GM18499 (cell line): ENCODE results near the gene ATL1.
"Not testable (repeated sequence)": the region's sequence is repeated elsewhere in the genome, so short reads cannot be mapped to it uniquely, and the experiment has no call there.

Experiments used
- ATAC-seq: cut with Tn5 transposase; IDR thresholded peaks from one replicate; pipeline ENCODE4 v1.9.1; 2021; ENCODE audit warnings: moderate number of reproducible peaks; ENCODE audit not compliant: insufficient read depth, unreplicated experiment

ATL1 gene

DNA sequence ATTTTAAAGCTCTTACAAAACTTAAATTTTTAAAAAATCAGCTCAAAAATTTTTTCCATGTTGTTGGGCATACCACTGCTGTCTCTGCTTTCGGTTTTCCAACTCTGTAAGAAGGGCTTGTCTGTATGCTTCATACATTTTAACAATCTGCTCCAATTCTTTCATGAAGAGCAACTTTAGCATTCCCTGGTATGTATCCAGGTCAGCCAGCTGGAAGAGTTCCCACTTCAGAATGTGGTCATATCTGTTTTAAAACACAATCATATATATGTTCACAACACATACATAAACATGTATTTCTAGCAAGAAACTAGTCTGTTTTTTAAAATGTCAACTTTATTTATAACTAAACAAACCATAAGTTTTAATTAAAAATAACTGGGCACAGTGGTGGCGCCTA, 75.2 kb downstream of the ATL1 start:
- no peak for ATAC-seq

- ATAC-seq = peak; percentile 63
Observed at GRCh38 chr14:50647282-50647681, 87.3 kb downstream of the ATL1 start.

- ATAC-seq = no peak
Observed at GRCh38 chr14:50647753-50648152, 87.8 kb downstream of the ATL1 start.

DNA sequence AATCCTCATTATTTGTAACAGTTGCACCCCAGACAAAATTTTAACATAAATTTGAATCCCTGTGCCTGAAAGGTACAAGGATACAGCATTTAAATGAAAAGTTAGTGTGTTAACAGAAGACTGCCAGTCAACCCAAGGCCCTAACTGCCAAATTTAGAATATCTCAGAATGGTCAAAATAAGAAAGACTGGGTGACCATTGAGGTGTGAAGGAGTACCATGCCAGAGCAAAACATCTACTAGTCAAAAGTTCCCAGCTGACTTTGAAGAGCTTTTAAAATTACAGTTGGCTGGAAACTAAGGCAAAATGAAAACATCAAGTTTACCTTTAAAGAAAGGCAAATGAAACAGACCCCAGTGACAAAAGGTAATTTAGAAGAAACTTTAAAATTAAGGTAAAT, 89.7 kb downstream of the ATL1 start:
- ATAC-seq = no peak

DNA sequence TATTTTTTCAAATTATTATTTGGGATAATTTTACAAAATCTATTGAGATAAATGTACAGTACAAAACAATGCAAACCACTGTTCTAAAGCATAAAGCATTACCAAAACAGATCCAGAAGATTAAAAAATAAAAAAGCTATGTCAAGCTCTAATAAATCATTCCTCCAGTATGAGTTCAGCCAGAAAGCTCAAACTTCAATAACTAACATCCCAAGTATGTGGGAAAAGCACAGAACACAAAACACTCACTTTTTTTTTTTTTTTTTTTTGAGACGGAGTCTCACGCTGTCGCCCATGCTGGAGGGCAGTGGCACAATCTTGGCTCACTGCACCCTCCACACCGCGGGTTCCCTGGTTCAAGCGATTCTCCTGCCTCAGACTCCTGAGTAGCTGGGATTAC, 96.8 kb downstream of the ATL1 start:
- no peak for ATAC-seq

DNA sequence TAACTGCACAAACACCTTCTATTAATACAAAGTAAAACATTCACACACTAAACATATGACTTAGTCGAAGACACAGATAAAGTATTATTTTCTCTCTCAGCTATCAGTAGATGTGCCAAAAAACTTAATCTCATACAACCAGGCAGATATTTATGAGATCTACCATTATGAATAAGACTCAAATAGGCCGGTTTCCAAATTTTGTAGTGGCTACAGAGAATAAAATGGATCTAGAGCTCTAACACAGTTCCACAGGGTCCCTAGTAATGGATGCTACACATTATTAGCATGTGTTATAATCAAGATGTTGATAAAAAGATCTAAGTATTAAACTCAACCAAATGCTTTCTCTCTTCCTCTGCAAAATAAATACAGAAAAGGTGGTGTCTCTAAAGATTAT, 97.8 kb downstream of the ATL1 start:
- no peak for ATAC-seq

DNA sequence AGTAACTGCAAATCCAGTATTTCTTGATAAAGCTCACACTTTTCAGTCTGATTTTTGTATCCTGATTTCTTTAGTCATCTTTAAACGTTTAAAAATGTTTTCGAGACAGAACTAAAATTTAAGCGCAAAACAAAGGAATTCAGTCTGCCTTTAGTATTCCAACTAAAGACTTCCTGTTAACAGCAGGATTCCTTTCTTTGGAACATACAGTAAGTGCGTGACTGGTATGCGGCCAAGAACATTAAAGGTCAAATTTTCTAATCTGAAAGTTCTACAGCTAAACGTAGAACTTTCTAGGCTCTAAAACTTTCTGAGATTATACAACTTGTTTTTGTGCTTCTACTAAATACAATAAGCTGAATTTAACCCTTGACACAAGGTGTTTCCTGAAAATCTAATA, 98.3 kb downstream of the ATL1 start:
- no peak for ATAC-seq

DNA sequence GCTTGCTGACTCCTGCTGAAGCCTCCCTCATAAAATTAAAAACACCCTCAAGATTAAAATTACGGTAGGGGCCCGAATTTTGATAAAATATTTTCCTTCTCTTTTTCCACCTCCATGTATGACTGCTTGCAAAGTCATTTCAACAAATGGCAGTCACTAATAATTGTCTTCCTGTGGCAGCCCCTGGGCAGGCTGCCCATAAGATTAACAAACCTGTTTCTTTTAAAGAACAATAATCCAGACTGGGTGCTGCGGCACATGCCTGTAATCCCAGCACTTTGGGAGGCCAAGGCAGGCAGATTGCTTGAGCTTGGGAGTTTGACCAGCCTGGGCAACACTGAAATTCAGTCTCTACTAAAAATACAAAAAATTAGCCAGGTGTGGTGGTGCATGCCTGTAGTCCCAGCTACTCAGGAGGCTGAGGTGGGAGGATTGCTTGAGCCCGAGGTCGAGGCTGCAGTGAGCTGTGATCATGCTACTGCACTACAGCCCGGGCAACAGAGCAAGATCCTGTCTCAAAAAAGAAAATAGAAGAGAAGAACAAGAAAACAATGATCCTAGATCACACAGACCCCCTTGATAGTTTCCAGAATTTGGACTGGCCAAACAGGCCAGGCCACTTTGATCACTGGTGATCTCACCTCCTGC, 99.5 kb downstream of the ATL1 start:
- ATAC-seq = no peak

- not testable (repeated sequence) for ATAC-seq
Observed at GRCh38 chr14:50664579-50664978, 104.6 kb downstream of the ATL1 start.

GRCh38 chr14:50665300-50665699, 105.4 kb downstream of the ATL1 start:
- ATAC-seq = not testable (repeated sequence)

DNA sequence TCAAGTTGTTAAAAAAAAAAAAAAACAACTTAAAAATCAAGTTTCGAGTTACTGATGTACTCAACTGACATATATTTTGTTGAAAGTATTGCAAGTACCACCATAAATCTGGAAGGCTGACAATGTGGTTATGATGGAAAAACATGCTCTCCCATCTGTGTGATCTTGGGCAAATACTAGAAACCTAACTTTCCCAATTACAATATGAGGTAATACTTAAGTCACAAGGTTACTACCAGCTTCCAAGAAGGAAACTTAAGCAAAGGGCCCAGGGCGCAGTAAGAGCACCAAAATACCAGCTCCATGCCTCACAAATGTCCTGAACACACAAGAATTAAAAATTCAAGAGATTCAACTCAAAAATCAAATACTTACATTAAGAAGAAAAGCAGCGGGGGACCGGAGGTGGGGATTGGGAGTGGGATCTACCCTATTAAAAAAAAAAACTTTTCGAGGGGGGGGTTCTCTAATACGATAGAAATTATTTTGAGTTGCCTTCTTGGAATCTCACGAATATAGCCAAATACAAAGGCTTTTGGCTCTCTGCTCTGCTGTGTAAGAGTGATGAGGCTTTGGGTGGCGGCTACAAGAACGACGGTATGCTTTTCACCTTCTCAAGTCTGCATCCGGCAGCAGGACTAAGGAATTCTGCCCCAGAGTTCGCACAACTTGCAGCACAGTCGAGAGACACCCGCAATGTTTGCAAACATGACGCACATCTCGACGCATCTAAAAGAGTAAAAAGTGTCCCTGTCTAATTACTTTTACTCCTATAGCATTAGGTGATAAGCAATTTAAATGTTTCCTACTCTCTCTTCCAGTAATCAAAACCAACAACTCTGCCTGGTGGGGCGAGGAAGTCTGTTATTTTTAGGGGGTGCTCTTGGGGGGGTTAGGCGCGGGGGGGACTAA, 107.1 kb downstream of the ATL1 start:
- no peak for ATAC-seq

DNA sequence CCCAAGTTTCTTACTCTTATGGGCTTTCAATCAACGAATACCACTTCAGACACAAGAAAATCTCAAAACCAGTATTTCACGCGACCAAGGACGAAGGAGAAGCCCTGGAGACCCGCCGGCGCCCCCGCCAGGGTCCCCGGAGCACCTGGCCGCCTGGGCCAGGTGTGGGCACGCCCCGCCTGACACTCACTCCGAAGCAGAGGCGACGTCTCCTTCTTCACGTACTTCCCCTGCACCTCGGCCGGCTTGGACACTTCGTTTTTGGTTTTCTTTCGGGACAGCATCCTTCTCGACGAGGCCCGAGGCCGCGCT, 107.7 kb downstream of the ATL1 start:
- ATAC-seq = no peak

DNA sequence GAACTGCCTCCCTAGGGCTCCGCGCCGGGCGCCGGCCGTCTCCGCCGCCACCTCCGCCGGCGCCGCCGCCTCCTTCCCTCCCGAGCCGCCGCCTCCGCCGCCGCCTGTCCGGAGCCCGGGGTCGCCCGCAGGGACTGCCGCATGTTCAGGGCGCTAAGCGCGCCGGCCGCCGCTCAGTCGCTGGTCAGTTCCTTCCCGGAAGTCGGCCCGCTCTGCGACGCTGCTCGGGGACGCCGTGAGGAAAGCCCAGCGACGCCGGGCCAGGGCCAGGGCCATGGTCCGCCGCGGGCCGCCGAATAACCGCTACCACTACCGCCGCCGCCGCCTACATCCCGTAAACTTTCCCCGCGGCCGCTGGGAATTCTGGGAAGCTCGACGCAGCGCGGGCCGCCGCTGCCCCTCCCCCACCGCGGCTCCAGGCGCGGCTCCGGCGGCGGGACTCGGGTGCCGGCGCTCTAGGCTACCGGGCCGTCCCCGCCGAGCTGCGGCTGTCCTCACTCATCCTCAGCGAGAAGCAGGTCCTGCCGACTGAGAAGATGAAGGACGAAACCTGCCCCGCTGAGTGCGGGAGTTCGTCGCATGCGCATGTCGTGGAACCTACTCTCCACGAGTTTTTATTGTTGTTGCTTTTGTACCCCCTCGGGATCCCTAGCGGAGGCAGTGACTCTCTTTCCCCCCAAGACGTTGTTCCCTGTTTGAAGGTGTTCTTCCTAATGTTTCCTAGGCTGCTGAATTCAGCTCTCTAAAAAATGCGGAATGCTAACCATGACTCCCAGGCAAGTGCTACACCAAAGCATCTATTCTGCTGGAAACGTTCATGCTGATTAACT, 108.3 kb downstream of the ATL1 start, which contains the start of gene SAV1:
Gene SAV1, minus strand, starts transcription at position 311 of the 830 bp plus-strand sequence. CDS start 339 bp downstream, outside the sequence.
- no peak for ATAC-seq

- ATAC-seq = no peak
Observed at GRCh38 chr14:50668826-50669143, 108.8 kb downstream of the ATL1 start.

DNA sequence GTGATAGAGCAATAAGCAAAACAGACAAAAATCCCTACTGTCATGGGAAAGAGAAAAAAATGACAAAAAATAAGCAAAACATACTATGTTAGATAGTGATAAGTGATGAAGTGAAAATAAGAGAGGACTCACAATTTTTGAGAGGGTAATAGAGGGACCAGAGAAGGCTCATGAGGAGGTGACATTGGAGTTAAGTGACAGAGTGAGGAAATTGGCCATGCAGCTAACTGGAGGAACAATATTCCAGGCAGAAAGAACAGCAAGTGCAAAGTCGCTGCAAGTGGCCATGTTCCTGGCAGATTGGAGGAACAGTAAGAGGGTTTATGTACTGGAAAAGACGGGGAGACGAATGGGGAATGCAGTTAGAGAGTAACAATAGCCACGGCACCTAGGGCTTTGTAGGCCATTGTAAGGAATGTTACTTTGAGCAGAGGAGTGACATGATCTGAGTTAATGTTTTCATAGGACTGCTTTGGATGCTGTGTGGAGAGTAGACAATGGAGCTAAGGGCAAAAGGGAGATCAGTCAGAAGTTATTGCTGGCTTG, 109.6 kb downstream of the ATL1 start:
- ATAC-seq = no peak

GRCh38 chr14:50670196-50670865, 110.4 kb downstream of the ATL1 start:
- no peak for ATAC-seq

DNA sequence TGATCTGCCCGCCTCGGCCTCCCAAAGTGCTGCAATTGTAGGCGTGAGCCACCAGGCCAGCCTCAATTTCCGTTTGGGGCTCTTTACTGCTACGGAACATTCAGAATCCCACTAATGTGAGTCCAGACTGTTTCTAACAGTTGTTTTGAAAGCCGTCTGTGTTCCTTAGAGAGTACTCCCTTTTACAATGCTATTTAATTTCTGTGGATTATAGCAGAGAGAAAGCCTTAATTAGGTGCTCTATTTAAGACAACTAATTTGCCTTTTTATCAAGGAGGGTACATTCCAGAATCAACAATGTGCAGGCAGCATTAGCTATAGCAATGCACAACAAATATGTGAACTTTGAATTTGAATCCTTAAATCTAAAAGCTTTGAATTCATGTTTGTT, 110.9 kb downstream of the ATL1 start:
- ATAC-seq = no peak

DNA sequence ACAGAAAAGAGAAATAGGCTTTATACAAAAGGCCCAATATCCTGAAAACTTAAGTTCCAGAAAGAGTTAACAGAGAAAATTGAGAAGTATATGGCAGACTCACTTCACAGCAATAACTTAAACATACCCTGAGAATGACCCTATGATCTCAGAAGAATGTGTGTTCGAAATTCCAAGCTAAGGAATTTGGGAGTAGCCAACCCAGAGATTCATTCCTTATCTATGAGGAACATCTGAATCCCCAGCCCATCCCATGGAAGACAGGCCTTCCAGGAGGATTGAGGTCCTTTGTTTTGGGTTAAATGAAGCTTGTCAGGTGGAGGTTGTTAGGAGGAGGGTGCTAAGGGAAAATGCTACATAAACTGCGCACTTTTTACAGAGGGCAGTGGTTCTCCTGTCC, 115.7 kb downstream of the ATL1 start:
- no peak for ATAC-seq

GRCh38 chr14:50676814-50677516, 117.0 kb downstream of the ATL1 start:
- no peak for ATAC-seq
